ENCODE measurements around the gene TBC1D22A. TPM values are rescaled to one million over a fixed set of nuclear protein-coding genes. Genes with fewer than 3 reads are reported as not detected.

TBC1D22A gene
- total RNA-seq, 1 donor from 2014 or later: 24.2 TPM

DNA sequence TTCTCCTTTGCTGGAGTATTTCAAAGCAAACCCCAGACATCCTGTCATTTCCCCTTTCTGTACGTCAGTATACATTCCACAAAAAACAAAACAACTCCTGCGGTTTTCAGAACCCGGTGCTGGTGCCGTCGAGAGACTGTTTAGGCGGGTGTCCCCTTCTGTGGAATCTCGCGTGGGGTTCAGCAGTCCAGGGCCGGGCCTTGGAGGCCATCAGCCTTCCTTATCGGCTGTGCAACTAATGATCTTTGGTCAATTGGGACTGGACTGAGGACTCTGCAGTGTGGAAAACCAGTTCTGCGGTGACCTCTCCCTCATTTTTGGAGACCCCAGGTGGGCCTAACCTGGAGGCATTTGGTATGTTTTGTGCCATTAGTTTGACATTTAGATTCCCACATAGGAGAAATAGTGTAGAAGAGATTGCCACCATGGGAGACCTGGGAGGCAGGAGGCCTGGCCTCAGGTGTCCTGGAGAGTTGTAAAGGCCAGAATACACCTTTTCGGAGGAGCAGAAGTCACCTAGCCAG is 84.4 kb downstream of the TBC1D22A start:
- FAIRE-seq: no peak
- Mint-ChIP-seq H3K27ac (ENCODE audit: unreplicated experiment) (no peak overlapping the region), H3K4me3 (ENCODE audit: unreplicated experiment) (no peak overlapping the region), H3K36me3 (ENCODE audit: low read depth, unreplicated experiment) (peaks cover 21% of the 10 kb centered on the region), H3K9me3 (ENCODE audit: unreplicated experiment) (no peaks in the 10 kb centered on the region), H3K27me3 (ENCODE audit: low read depth, unreplicated experiment) (no peaks in the 10 kb centered on the region), H3K4me1 (ENCODE audit: low read depth, unreplicated experiment) (peaks cover 24% of the 10 kb centered on the region)
- Histone ChIP-seq H3K27ac (ENCODE audit: low read depth, low read length) (no peak overlapping the region), H3K9ac (ENCODE audit: low read length) (no peak overlapping the region), H2AFZ (ENCODE audit: low read depth, low read length) (no peak overlapping the region), H3K36me3 (ENCODE audit: insufficient read depth, low read length) (no peaks in the 10 kb centered on the region), H3K4me2 (ENCODE audit: low read length) (peak overlapping the region; percentile 72), H4K20me1 (ENCODE audit: insufficient read depth, low read length) (peaks cover 69% of the 10 kb centered on the region), H3K4me3 (ENCODE audit: insufficient read depth, low read depth, low read length) (no peak overlapping the region), H3K27me3 (ENCODE audit: insufficient read depth, low read length) (no peaks in the 10 kb centered on the region), H3K4me1 (ENCODE audit: insufficient read depth, low read length) (peaks cover 20% of the 10 kb centered on the region), H3K79me2 (ENCODE audit: insufficient read depth, low read length) (peaks cover 4% of the 10 kb centered on the region), H3K9me3 (ENCODE audit: insufficient read depth, low read depth, low read length) (no peaks in the 10 kb centered on the region)
- no peak for DNase-seq (ENCODE audit: low read depth)
- TF ChIP-seq CTCF (IDR thresholded peaks at IDR 0.05; ENCODE audit: insufficient read depth, low read depth, low read length) (no peak), EZH2 (IDR thresholded peaks at IDR 0.05; ENCODE audit: insufficient read depth, low read length) (no peak)

GRCh38 chr22:46848197-46848596 is 85.7 kb downstream of the TBC1D22A start:
- FAIRE-seq (no peak), DNase-seq (ENCODE audit: low read depth) (peak; percentile 48)
- Histone ChIP-seq H3K4me2 (ENCODE audit: low read length) (no peak overlapping the region), H4K20me1 (ENCODE audit: insufficient read depth, low read length) (peaks cover 65% of the 10 kb centered on the region), H3K9me3 (ENCODE audit: insufficient read depth, low read depth, low read length) (no peaks in the 10 kb centered on the region), H3K27me3 (ENCODE audit: insufficient read depth, low read length) (no peaks in the 10 kb centered on the region), H3K79me2 (ENCODE audit: insufficient read depth, low read length) (peaks cover 4% of the 10 kb centered on the region), H2AFZ (ENCODE audit: low read depth, low read length) (no peak overlapping the region), H3K27ac (ENCODE audit: low read depth, low read length) (no peak overlapping the region), H3K4me1 (ENCODE audit: insufficient read depth, low read length) (peaks cover 20% of the 10 kb centered on the region), H3K9ac (ENCODE audit: low read length) (no peak overlapping the region), H3K4me3 (ENCODE audit: insufficient read depth, low read depth, low read length) (no peak overlapping the region), H3K36me3 (ENCODE audit: insufficient read depth, low read length) (no peaks in the 10 kb centered on the region)
- H3K4me1 Mint-ChIP-seq (ENCODE audit: low read depth, unreplicated experiment): peaks cover 24% of the 10 kb centered on the region
- H3K27ac Mint-ChIP-seq (ENCODE audit: unreplicated experiment): no peak overlapping the region
- peaks cover 28% of the 10 kb centered on the region for H3K36me3 Mint-ChIP-seq (ENCODE audit: low read depth, unreplicated experiment)
- no peak overlapping the region for H3K4me3 Mint-ChIP-seq (ENCODE audit: unreplicated experiment)
- TF ChIP-seq CTCF (IDR thresholded peaks at IDR 0.05; ENCODE audit: insufficient read depth, low read depth, low read length) (no peak), EZH2 (IDR thresholded peaks at IDR 0.05; ENCODE audit: insufficient read depth, low read length) (no peak)
- H3K9me3 Mint-ChIP-seq (ENCODE audit: unreplicated experiment): no peaks in the 10 kb centered on the region
- H3K27me3 Mint-ChIP-seq (ENCODE audit: low read depth, unreplicated experiment): no peaks in the 10 kb centered on the region

GRCh38 chr22:46849101-46849500 is 86.7 kb downstream of the TBC1D22A start:
- Histone ChIP-seq H4K20me1 (ENCODE audit: insufficient read depth, low read length) (peaks cover 65% of the 10 kb centered on the region), H3K36me3 (ENCODE audit: insufficient read depth, low read length) (no peaks in the 10 kb centered on the region), H3K4me3 (ENCODE audit: insufficient read depth, low read depth, low read length) (no peak overlapping the region), H3K9ac (ENCODE audit: low read length) (no peak overlapping the region), H3K79me2 (ENCODE audit: insufficient read depth, low read length) (peaks cover 4% of the 10 kb centered on the region), H3K9me3 (ENCODE audit: insufficient read depth, low read depth, low read length) (no peaks in the 10 kb centered on the region), H3K27ac (ENCODE audit: low read depth, low read length) (no peak overlapping the region), H2AFZ (ENCODE audit: low read depth, low read length) (no peak overlapping the region), H3K4me1 (ENCODE audit: insufficient read depth, low read length) (peaks cover 20% of the 10 kb centered on the region), H3K27me3 (ENCODE audit: insufficient read depth, low read length) (no peaks in the 10 kb centered on the region), H3K4me2 (ENCODE audit: low read length) (no peak overlapping the region)
- no peak overlapping the region for H3K27ac Mint-ChIP-seq (ENCODE audit: unreplicated experiment)
- peak overlapping the region; percentile 10 for H3K4me3 Mint-ChIP-seq (ENCODE audit: unreplicated experiment)
- peaks cover 22% of the 10 kb centered on the region for H3K4me1 Mint-ChIP-seq (ENCODE audit: low read depth, unreplicated experiment)
- no peak for DNase-seq (ENCODE audit: low read depth)
- H3K27me3 Mint-ChIP-seq (ENCODE audit: low read depth, unreplicated experiment): no peaks in the 10 kb centered on the region
- H3K9me3 Mint-ChIP-seq (ENCODE audit: unreplicated experiment): no peaks in the 10 kb centered on the region
- TF ChIP-seq CTCF (IDR thresholded peaks at IDR 0.05; ENCODE audit: insufficient read depth, low read depth, low read length) (no peak), EZH2 (IDR thresholded peaks at IDR 0.05; ENCODE audit: insufficient read depth, low read length) (no peak)
- FAIRE-seq: no peak
- H3K36me3 Mint-ChIP-seq (ENCODE audit: low read depth, unreplicated experiment): peaks cover 26% of the 10 kb centered on the region

Measured in astrocyte (in vitro differentiated cells and primary cell).